ENCODE data around the gene STEAP2. TPM values are rescaled to one million over a fixed set of nuclear protein-coding genes. Genes with fewer than 3 reads are reported as not detected.

Gene STEAP2
- total and polyA plus RNA-seq, 2 experiments from 2014 or later: 2.0 to 3.4 TPM

DNA sequence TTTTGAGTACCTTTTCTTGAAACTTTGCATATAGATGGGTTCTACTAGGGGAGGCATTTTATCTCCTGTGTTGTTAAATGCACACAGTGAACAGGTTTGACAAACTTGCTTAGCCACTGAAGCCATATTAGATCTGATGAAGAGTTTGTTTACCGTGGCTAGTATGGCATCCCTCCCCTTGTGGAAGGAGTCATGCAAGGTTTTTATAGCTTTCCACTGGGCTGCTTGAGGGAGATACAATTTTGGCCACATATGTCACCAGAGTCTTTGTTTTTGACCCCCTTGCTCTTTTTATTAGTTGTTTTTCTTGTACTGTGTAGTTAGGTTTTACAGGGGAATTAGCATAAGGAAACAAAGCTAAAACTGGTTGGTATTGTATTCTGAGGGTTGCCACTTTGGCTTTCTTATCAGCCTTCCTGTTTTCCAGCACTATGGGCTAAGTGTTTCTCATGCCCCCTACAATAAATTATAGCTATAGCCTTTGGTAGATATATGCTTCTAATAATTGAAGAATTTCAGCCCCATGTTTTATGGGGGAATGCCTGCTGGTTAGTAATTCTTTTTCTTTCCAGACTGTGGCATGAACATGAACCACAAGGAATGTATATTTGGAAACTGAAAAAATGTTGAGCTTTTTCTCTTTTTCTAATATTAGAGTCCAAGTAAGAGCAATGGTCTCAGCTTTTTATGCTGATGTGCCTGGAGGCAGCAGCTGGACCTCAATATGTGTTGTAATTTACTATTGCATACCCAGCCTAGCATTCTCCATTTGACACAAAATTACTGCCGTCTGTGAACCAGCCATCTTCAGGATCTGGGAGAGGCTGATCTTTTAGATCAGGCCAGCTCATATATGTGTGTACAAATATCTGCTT is 18.4 kb upstream of the STEAP2 start:
- Histone ChIP-seq H3K27me3 (no peaks in the 10 kb centered on the region), H3K9me3 (ENCODE audit: low read depth) (no peaks in the 10 kb centered on the region), H3K4me3 (no peak overlapping the region), H3K36me3 (no peaks in the 10 kb centered on the region), H3K4me1 (ENCODE audit: low read depth) (no peaks in the 10 kb centered on the region), H3K27ac (no peak overlapping the region)
- DNase-seq (ENCODE audit: low read depth in 1 of 2, low spot score in 1 of 2): no peak
- TF ChIP-seq, protein P1, sequence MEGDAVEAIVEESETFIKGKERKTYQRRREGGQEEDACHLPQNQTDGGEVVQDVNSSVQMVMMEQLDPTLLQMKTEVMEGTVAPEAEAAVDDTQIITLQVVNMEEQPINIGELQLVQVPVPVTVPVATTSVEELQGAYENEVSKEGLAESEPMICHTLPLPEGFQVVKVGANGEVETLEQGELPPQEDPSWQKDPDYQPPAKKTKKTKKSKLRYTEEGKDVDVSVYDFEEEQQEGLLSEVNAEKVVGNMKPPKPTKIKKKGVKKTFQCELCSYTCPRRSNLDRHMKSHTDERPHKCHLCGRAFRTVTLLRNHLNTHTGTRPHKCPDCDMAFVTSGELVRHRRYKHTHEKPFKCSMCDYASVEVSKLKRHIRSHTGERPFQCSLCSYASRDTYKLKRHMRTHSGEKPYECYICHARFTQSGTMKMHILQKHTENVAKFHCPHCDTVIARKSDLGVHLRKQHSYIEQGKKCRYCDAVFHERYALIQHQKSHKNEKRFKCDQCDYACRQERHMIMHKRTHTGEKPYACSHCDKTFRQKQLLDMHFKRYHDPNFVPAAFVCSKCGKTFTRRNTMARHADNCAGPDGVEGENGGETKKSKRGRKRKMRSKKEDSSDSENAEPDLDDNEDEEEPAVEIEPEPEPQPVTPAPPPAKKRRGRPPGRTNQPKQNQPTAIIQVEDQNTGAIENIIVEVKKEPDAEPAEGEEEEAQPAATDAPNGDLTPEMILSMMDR (IDR thresholded peaks at IDR 0.05; ENCODE audit: low read depth, low read length): no peak

DNA sequence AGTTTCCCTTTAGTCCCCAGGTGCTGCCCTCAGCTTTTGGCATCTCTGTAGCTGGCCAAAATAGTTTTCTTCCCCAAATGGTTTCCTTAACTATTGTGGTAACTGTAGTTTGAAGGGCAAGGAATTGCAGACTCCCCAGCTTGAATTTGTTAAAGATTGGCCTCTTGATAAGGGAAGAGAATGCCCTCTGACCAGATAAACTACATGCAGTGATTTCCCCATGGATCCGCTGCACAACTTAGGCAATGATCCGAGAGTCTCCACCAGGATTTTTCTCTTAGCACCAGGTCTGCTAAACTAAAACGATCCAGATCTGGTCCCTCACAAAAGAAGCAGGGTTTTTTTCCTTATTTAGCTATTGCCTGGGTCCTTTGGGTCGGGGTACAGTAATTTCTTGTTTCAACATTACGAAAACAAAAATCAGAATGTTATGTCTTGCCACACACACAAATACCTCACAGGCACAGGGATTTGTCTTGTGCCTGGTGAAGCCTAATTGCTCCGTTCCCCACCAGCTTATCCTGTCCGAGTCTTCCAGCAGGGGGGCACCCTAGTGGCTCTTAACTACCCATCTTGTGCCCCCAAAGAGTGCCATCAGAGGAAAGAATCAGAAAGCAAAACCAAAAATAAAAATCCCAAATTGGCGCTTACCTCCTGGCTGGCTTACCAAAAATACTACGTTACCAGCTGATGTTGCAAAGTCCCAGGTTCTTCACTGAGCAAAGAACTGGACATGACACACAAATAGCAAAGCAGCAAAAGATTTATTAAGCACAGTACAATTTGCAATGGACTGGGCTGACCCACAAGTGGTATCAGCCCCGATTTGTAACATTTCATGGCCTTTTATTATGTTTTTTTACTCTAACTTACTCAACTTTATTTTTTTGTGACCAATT is 16.4 kb upstream of the STEAP2 start:
- Histone ChIP-seq H3K4me3 (no peak overlapping the region), H3K36me3 (no peaks in the 10 kb centered on the region), H3K9me3 (ENCODE audit: low read depth) (no peaks in the 10 kb centered on the region), H3K4me1 (ENCODE audit: low read depth) (no peaks in the 10 kb centered on the region), H3K27me3 (no peaks in the 10 kb centered on the region), H3K27ac (no peak overlapping the region)
- DNase-seq (ENCODE audit: low read depth in 1 of 2, low spot score in 1 of 2): no peak
- TF ChIP-seq, protein P1 (IDR thresholded peaks at IDR 0.05; ENCODE audit: low read depth, low read length): no peak

- TF ChIP-seq, protein P1 (IDR thresholded peaks at IDR 0.05; ENCODE audit: low read depth, low read length): no peak
- Histone ChIP-seq H3K27me3 (no peaks in the 10 kb centered on the region), H3K27ac (no peak overlapping the region)
Measured at GRCh38 chr7:90201500-90202195, 9.9 kb upstream of the STEAP2 start.

DNA sequence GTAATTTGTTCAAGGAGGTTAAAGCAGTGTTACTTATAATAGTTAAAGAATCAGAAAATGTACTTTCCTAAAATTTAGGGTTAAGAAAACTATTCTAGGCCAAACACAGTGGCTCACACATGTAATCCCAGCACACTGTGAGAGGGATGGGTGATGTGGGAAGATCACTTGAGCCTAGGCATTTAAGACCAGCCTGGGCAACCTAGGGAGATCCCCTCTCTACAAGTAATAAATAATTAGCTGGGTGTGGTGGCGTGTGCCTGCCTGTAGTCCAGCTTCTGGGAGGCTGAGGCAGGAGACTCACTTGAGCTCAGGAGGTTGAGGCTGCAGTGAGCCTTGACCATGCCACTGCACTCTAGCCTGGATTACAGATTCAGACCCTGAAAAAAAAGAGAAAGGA is 3.6 kb upstream of the STEAP2 start:
- TF ChIP-seq, protein P1 (IDR thresholded peaks at IDR 0.05; ENCODE audit: low read depth, low read length): no peak
- no peaks in the 10 kb centered on the region for H3K4me1 ChIP-seq (ENCODE audit: low read depth)
- H3K36me3 ChIP-seq: no peaks in the 10 kb centered on the region
- no peak for DNase-seq (ENCODE audit: low read depth in 1 of 2, low spot score in 1 of 2)
- no peak overlapping the region for H3K27ac ChIP-seq
- H3K9me3 ChIP-seq (ENCODE audit: low read depth): no peaks in the 10 kb centered on the region
- H3K27me3 ChIP-seq: peaks cover 9% of the 10 kb centered on the region
- H3K4me3 ChIP-seq: no peak overlapping the region

More at GRCh38 chr7:90201500-90202195, 9.9 kb upstream of the STEAP2 start:
- H3K4me1 ChIP-seq (ENCODE audit: low read depth): no peaks in the 10 kb centered on the region
- DNase-seq (ENCODE audit: low read depth in 1 of 2, low spot score in 1 of 2): no peak
- no peaks in the 10 kb centered on the region for H3K36me3 ChIP-seq
- H3K9me3 ChIP-seq (ENCODE audit: low read depth): no peaks in the 10 kb centered on the region
- no peak overlapping the region for H3K4me3 ChIP-seq

- H3K27ac ChIP-seq: no peak overlapping the region
- H3K36me3 ChIP-seq: no peaks in the 10 kb centered on the region
- H3K9me3 ChIP-seq (ENCODE audit: low read depth): no peaks in the 10 kb centered on the region
- H3K27me3 ChIP-seq: peaks cover 9% of the 10 kb centered on the region
- no peak overlapping the region for H3K4me3 ChIP-seq
- DNase-seq (ENCODE audit: low read depth in 1 of 2, low spot score in 1 of 2): peak in 1 of 2 donors; percentile 34
- no peaks in the 10 kb centered on the region for H3K4me1 ChIP-seq (ENCODE audit: low read depth)
- TF ChIP-seq, protein P1 (IDR thresholded peaks at IDR 0.05; ENCODE audit: low read depth, low read length): no peak
Measured at GRCh38 chr7:90209776-90210175, 1.8 kb upstream of the STEAP2 start.
